ENCODE data around the gene CCDC88A.

CCDC88A gene, protein sequence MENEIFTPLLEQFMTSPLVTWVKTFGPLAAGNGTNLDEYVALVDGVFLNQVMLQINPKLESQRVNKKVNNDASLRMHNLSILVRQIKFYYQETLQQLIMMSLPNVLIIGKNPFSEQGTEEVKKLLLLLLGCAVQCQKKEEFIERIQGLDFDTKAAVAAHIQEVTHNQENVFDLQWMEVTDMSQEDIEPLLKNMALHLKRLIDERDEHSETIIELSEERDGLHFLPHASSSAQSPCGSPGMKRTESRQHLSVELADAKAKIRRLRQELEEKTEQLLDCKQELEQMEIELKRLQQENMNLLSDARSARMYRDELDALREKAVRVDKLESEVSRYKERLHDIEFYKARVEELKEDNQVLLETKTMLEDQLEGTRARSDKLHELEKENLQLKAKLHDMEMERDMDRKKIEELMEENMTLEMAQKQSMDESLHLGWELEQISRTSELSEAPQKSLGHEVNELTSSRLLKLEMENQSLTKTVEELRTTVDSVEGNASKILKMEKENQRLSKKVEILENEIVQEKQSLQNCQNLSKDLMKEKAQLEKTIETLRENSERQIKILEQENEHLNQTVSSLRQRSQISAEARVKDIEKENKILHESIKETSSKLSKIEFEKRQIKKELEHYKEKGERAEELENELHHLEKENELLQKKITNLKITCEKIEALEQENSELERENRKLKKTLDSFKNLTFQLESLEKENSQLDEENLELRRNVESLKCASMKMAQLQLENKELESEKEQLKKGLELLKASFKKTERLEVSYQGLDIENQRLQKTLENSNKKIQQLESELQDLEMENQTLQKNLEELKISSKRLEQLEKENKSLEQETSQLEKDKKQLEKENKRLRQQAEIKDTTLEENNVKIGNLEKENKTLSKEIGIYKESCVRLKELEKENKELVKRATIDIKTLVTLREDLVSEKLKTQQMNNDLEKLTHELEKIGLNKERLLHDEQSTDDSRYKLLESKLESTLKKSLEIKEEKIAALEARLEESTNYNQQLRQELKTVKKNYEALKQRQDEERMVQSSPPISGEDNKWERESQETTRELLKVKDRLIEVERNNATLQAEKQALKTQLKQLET (N-terminal part only)

GRCh38 chr2:55419679-55420438, at the start of gene CCDC88A:
Gene CCDC88A, minus strand, starts transcription at chr2:55419856. Its CDS starts 777 bp downstream, at chr2:55419079.
- POLR2A ChIA-PET: no interaction called here
- TF ChIP-seq CTCF (IDR thresholded peaks at IDR 0.05; ENCODE audit: control extremely low read depth, extremely low read depth, low read depth, missing control alignments): no peak
- peak; percentile 87 for DNase-seq (ENCODE audit: extremely low spot score)
- CTCF ChIA-PET: interaction anchor here (1.0 to 1.6 kb wide), 3 partner anchors 9 to 16 kb away, joined by 3 to 5 read pairs (median 4); no protein-coding TSS in a partner anchor

DNA sequence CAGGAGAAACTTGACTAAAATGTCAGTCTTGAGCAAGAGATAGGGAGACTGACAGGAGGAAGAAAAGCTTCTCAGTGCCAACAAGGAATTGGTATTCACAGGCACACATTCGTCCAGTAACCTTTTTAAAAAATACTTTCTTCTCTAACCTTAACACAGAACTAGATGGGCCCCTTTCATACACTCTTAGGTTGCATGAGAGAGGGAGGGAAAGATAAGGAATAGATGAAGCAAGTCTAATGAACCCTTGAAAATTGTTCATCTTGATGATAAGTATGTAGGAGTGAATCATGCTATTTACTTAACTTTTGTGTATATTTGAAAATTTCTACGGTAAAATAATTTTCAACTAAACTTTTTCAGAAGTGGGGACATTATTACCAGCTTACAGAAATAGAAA, 42.0 kb upstream of the CCDC88A start:
- POLR2A ChIA-PET: no interaction called here
- no peak for DNase-seq (ENCODE audit: extremely low spot score)
- CTCF ChIA-PET: no interaction called here
- no peak for TF ChIP-seq CTCF (IDR thresholded peaks at IDR 0.05; ENCODE audit: control extremely low read depth, extremely low read depth, low read depth, missing control alignments)

- no peak for DNase-seq (ENCODE audit: extremely low spot score)
- CTCF ChIA-PET: no interaction called here
- POLR2A ChIA-PET: no interaction called here
- no peak for TF ChIP-seq CTCF (IDR thresholded peaks at IDR 0.05; ENCODE audit: control extremely low read depth, extremely low read depth, low read depth, missing control alignments)
These were observed 40.9 kb upstream of the CCDC88A start for GRCh38 chr2:55460562-55460961.

DNA sequence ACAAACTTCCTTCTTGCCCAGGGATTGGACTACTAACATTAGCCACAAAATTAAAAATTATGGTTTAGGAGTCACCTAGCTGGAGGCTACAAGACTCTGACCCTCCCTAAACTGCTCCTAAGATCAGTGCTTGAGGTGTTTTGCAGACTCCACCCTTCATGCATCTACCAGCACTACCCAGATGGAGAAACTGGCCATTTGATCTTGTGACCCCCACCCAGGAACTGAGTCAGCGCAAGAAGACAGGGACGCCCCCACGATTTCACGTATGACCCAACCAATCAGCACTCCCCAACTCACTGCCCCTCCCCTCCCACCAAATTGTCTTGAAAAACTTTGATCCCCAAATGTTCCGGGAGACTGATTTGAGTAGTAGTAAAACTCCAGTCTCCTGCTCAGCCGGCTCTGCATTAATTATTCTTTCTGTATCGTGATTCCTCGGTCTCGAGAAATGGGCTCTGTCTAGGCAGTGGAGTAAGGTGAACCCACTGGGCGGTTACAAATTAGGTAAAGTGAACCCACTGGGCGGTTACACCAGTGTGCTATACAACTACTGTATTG, 40.1 kb upstream of the CCDC88A start:
- POLR2A ChIA-PET: no interaction called here
- DNase-seq (ENCODE audit: extremely low spot score): no peak
- TF ChIP-seq CTCF (IDR thresholded peaks at IDR 0.05; ENCODE audit: control extremely low read depth, extremely low read depth, low read depth, missing control alignments): no peak
- CTCF ChIA-PET: no interaction called here

GRCh38 chr2:55459279-55459678, 39.6 kb upstream of the CCDC88A start:
- no peak for TF ChIP-seq CTCF (IDR thresholded peaks at IDR 0.05; ENCODE audit: control extremely low read depth, extremely low read depth, low read depth, missing control alignments)
- POLR2A ChIA-PET: no interaction called here
- no peak for DNase-seq (ENCODE audit: extremely low spot score)

More at GRCh38 chr2:55459279-55459678, 39.6 kb upstream of the CCDC88A start:
- CTCF ChIA-PET: no interaction called here
